BE2C (cell line): ENCODE measurements around the gene BRD1. TPM values are rescaled to one million over a fixed set of nuclear protein-coding genes. Genes with fewer than 3 reads are reported as not detected.

Source experiments
- DNase-seq: peaks from one replicate; pipeline ENCODE4 v3.0.0-alpha.2; 2020
- H3K27me3 ChIP-seq: fragments of 250-450 bp; sonication (Bioruptor Pico); 2 replicates; pipeline ENCODE4 v1.5.1; 2020; ENCODE audit warnings: mild to moderate bottlenecking
- H3K36me3 ChIP-seq: fragments of 250-450 bp; sonication (Bioruptor Pico); 2 replicates; pipeline ENCODE4 v1.5.1; 2020; ENCODE audit warnings: mild to moderate bottlenecking
- H3K4me1 ChIP-seq: fragments of 250-450 bp; sonication (Bioruptor Pico); 2 replicates; pipeline ENCODE4 v1.5.1; 2020
- H3K4me3 ChIP-seq: 2 replicates; pipeline ENCODE4 v1.5.1; 2011; ENCODE audit warnings: low read depth, low read length
- H3K9me3 ChIP-seq: fragments of 250-450 bp; sonication (Bioruptor Pico); 2 replicates; pipeline ENCODE4 v1.5.1; 2020
- CTCF ChIP-seq: IDR thresholded peaks from 2 replicates; pipeline ENCODE4 v1.5.1; 2012; ENCODE audit warnings: mild to moderate bottlenecking, low read depth, low read length
- polyA plus RNA-seq: library from polyadenylated mRNA; unstranded; fragments of >200 nt; gene quantifications from one replicate; pipeline ENCODE4 v1.2.1, GENCODE V29; 2012; ENCODE audit warnings: low read depth, missing spikeins; ENCODE audit not compliant: insufficient read length, insufficient read depth

BRD1 gene
- polyA plus RNA-seq = 61.6 TPM

DNA sequence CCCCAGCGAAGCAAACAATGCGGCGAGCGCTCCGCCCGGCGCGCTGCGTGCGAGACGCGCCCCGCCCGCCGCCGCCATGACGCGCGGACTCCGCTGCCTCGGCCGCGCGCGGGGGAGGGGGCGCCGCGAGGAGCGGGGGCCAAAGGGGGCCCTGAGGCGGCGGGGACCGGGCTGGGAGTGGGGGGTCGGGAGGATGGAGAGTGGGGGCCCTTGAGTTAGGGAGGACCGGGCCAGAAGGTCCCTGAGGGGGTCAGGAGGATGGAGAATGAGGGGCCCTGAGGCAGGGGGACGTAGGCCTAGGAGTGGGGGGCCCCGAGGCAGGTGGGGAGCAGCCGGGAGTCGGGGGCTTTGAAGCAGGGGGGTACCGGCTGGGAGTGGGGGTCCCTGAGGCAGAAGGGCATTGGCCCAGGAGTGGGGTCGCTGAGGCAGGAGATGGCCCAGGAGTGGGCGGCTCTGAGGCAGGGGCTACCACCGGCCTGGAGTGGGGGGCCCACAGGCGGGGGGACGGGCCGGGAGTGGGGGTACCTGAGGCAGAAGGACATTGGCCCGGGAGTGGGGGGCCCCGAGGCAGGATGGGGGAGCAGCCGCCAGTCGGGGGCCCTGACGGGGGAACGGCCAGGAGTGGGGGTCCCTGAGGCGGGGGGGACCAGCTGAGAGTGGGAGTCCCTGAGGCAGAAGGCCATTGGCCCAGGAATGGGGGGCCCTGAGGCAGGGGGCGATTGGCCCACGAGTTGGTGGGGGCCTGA lies at the start of gene BRD1:
Gene BRD1 (minus strand): TSS at position 21 of the 746 bp plus-strand sequence. CDS start 3,556 bp downstream, outside the sequence.
- Histone ChIP-seq H3K36me3 (peaks cover 26% of the 10 kb centered on the region), H3K9me3 (no peaks in the 10 kb centered on the region), H3K27me3 (peaks cover 6% of the 10 kb centered on the region; the same call in 1 of the 2 replicates), H3K4me3 (peak within 1 kb of the TSS; percentile 92), H3K4me1 (no peaks in the 10 kb centered on the region)
- TF ChIP-seq CTCF = no peak
- peak; percentile 74 for DNase-seq

GRCh38 chr22:49873228-49873940 lies 45.7 kb upstream of the BRD1 start:
- H3K36me3 ChIP-seq = peaks cover 13% of the 10 kb centered on the region
- no peak for DNase-seq
- H3K27me3 ChIP-seq = no peaks in the 10 kb centered on the region
- no peak overlapping the region for H3K4me3 ChIP-seq
- H3K4me1 ChIP-seq = no peaks in the 10 kb centered on the region
- TF ChIP-seq CTCF = no peak
- peaks cover 4% of the 10 kb centered on the region; the same call in 1 of the 2 replicates for H3K9me3 ChIP-seq

GRCh38 chr22:49872347-49872746 lies 44.7 kb upstream of the BRD1 start:
- DNase-seq = no peak
- peaks cover 4% of the 10 kb centered on the region; the same call in 1 of the 2 replicates for H3K9me3 ChIP-seq
- no peaks in the 10 kb centered on the region for H3K4me1 ChIP-seq
- no peaks in the 10 kb centered on the region for H3K27me3 ChIP-seq
- no peak for TF ChIP-seq CTCF
- no peak overlapping the region for H3K4me3 ChIP-seq
- H3K36me3 ChIP-seq = peaks cover 11% of the 10 kb centered on the region

DNA sequence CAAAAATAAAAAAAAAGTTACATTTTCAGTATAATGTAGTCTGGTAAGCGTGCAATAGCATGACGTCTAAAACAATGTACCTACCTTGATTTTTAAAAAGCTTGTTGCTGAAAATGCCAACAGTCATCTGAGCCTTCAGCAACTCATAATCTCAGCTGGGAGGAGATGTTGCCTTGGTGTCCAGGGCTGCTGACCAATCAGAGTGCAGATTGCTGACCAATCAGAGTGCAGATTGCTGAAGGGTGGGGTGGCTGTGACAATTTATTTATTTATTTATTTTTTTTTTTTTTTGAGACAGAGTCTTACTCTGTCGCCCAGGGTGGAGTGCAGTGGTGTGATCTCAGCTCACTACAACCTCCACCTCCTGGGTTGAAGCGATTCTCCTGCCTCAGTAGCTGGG lies 43.8 kb upstream of the BRD1 start:
- no peak for TF ChIP-seq CTCF
- Histone ChIP-seq H3K36me3 (peaks cover 6% of the 10 kb centered on the region), H3K4me1 (no peaks in the 10 kb centered on the region), H3K9me3 (peaks cover 4% of the 10 kb centered on the region; the same call in 1 of the 2 replicates), H3K4me3 (no peak overlapping the region), H3K27me3 (no peaks in the 10 kb centered on the region)
- no peak for DNase-seq

DNA sequence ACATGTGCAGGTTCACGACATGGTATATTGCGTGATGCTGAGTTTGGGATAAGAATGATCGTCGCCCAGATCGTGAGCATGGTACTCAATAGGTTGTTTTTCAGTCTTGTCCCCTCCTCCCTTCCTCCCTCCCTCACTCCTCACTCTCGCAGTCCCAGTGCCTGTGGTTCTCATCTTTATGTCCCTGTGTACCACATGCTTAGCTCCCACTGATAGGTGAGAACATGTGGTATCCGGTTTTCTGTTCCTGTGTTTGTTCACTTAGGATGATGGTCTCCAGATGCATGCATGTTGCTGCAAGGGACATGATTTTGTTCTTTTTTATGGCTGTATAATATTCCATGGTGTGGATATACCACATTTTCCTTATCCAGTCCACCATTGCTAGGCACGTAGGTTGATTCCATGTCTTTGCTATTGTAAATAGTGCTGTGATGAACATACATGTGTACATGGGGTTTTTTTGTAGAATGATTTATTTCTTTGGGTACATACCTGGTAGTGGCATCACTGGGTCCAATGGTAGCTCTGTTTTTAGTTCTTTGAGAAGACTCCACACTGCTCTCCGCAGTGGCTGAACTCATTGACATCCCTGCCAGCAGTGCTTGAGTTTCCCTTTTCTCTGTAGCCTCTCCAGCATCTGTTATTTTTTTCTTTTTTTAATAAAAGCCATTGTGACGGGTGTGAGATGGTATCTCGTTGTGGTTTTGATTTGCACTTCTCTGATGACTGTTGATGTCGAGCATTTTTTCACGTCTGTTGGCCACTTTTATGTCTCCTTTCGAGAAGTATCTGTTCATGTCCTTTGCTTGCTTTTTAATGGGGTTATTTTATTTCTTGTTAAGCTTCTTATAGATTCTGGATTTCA lies 42.4 kb upstream of the BRD1 start:
- Histone ChIP-seq H3K36me3 (peaks cover 5% of the 10 kb centered on the region), H3K4me3 (no peak overlapping the region), H3K9me3 (peaks cover 4% of the 10 kb centered on the region; the same call in 1 of the 2 replicates), H3K27me3 (no peaks in the 10 kb centered on the region), H3K4me1 (no peaks in the 10 kb centered on the region)
- no peak for TF ChIP-seq CTCF
- DNase-seq = no peak
